ENCODE measurements around the gene APBA2. TPM values are rescaled to one million over a fixed set of nuclear protein-coding genes. Genes with fewer than 3 reads are reported as not detected.

APBA2 gene
- total and polyA plus RNA-seq, 2 donors from 2014 or later = 1.0 to 6.1 TPM

- H3K36me3 ChIP-seq (ENCODE audit: control insufficient read depth in 2 of 3, insufficient read depth in 3 of 3, low read length in 3 of 3) = no peaks in the 10 kb centered on the region
- no peak overlapping the region for H3K4me3 ChIP-seq (ENCODE audit: low read length in 3 of 3)
- H3K9ac ChIP-seq (ENCODE audit: low read length in 3 of 3) = no peak overlapping the region
- TF ChIP-seq CTCF (IDR thresholded peaks at IDR 0.05; ENCODE audit: borderline replicate concordance, extremely low read depth, insufficient read depth) = no peak
- no peaks in the 10 kb centered on the region for H3K27me3 ChIP-seq (ENCODE audit: control insufficient read depth, insufficient read depth, low read length)
- H3K4me1 ChIP-seq (ENCODE audit: control insufficient read depth in 2 of 3, insufficient read depth in 2 of 3, low read depth in 1 of 3, low read length in 3 of 3) = peaks cover 0 to 3% (median 3%) of the 10 kb centered on the region in 3 donors
- DNase-seq (no peak), FAIRE-seq (no peak)
- no peaks in the 10 kb centered on the region for H3K9me3 ChIP-seq (ENCODE audit: control insufficient read depth in 2 of 3, insufficient read depth in 1 of 3, low read length in 3 of 3)
- H3K27ac ChIP-seq (ENCODE audit: low read depth in 2 of 2, low read length in 2 of 2) = no peak overlapping the region
- intact Hi-C loops (cut with DNase I) = no loop called here
These were observed 224.0 kb downstream of the APBA2 start for GRCh38 chr15:29109762-29110161.

DNA sequence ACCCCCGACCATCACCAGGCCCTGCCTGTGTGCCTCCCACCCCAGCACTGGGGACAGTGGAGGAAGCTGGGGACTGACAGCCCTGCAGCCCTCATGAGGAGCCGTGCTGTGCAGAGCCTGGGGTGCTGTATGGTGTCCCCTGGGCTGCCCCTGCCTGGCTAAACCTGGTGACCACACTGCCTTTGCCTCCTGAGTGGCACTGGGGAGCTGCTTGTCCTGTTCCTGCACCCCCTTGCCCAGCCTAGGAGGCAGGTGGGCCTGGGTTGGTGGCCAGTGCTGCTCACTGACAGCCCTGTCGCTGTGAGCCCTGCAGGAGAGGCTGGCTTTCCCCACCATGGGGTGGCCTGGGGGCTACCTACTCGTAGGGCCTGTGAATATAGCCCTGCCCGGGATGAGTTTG is 224.4 kb downstream of the APBA2 start:
- no peak overlapping the region for H3K27ac ChIP-seq (ENCODE audit: low read depth in 2 of 2, low read length in 2 of 2)
- no peak for FAIRE-seq
- DNase-seq = no peak
- no peaks in the 10 kb centered on the region for H3K27me3 ChIP-seq (ENCODE audit: control insufficient read depth, insufficient read depth, low read length)
- no peak overlapping the region for H3K9ac ChIP-seq (ENCODE audit: low read length in 3 of 3)
- H3K36me3 ChIP-seq (ENCODE audit: control insufficient read depth in 2 of 3, insufficient read depth in 3 of 3, low read length in 3 of 3) = no peaks in the 10 kb centered on the region
- intact Hi-C loops (cut with DNase I) = no loop called here
- TF ChIP-seq CTCF (IDR thresholded peaks at IDR 0.05; ENCODE audit: borderline replicate concordance, extremely low read depth, insufficient read depth) = no peak
- H3K4me3 ChIP-seq (ENCODE audit: low read length in 3 of 3) = no peak overlapping the region
- no peaks in the 10 kb centered on the region for H3K9me3 ChIP-seq (ENCODE audit: control insufficient read depth in 2 of 3, insufficient read depth in 1 of 3, low read length in 3 of 3)
- H3K4me1 ChIP-seq (ENCODE audit: control insufficient read depth in 2 of 3, insufficient read depth in 2 of 3, low read depth in 1 of 3, low read length in 3 of 3) = peaks cover 0 to 4% (median 3%) of the 10 kb centered on the region in 3 donors

GRCh38 chr15:29110733-29111132 is 225.0 kb downstream of the APBA2 start:
- DNase-seq (no peak), FAIRE-seq (no peak)
- H3K36me3 ChIP-seq (ENCODE audit: control insufficient read depth in 2 of 3, insufficient read depth in 3 of 3, low read length in 3 of 3) = no peaks in the 10 kb centered on the region
- no peaks in the 10 kb centered on the region for H3K27me3 ChIP-seq (ENCODE audit: control insufficient read depth, insufficient read depth, low read length)
- H3K9me3 ChIP-seq (ENCODE audit: control insufficient read depth in 2 of 3, insufficient read depth in 1 of 3, low read length in 3 of 3) = no peaks in the 10 kb centered on the region
- peaks cover 0 to 4% (median 3%) of the 10 kb centered on the region in 3 donors for H3K4me1 ChIP-seq (ENCODE audit: control insufficient read depth in 2 of 3, insufficient read depth in 2 of 3, low read depth in 1 of 3, low read length in 3 of 3)
- no peak overlapping the region for H3K27ac ChIP-seq (ENCODE audit: low read depth in 2 of 2, low read length in 2 of 2)
- intact Hi-C loops (cut with DNase I) = no loop called here
- TF ChIP-seq CTCF (IDR thresholded peaks at IDR 0.05; ENCODE audit: borderline replicate concordance, extremely low read depth, insufficient read depth) = no peak
- no peak overlapping the region for H3K9ac ChIP-seq (ENCODE audit: low read length in 3 of 3)
- no peak overlapping the region for H3K4me3 ChIP-seq (ENCODE audit: low read length in 3 of 3)

- intact Hi-C loops (cut with DNase I) = no loop called here
- no peak for FAIRE-seq
These were observed 226.0 kb downstream of the APBA2 start for GRCh38 chr15:29111705-29112281.

More at GRCh38 chr15:29111705-29112281, 226.0 kb downstream of the APBA2 start:
- Histone ChIP-seq H3K27me3 (ENCODE audit: control insufficient read depth, insufficient read depth, low read length) (no peaks in the 10 kb centered on the region), H3K4me3 (ENCODE audit: low read length in 3 of 3) (no peak overlapping the region), H3K9ac (ENCODE audit: low read length in 3 of 3) (no peak overlapping the region), H3K36me3 (ENCODE audit: control insufficient read depth in 2 of 3, insufficient read depth in 3 of 3, low read length in 3 of 3) (no peaks in the 10 kb centered on the region), H3K4me1 (ENCODE audit: control insufficient read depth in 2 of 3, insufficient read depth in 2 of 3, low read depth in 1 of 3, low read length in 3 of 3) (peaks cover 0 to 4% (median 3%) of the 10 kb centered on the region in 3 donors), H3K27ac (ENCODE audit: low read depth in 2 of 2, low read length in 2 of 2) (no peak overlapping the region), H3K9me3 (ENCODE audit: control insufficient read depth in 2 of 3, insufficient read depth in 1 of 3, low read length in 3 of 3) (no peaks in the 10 kb centered on the region)
- no peak for DNase-seq
- TF ChIP-seq CTCF (IDR thresholded peaks at IDR 0.05; ENCODE audit: borderline replicate concordance, extremely low read depth, insufficient read depth) = no peak
